ES-I3 (cell line): ENCODE measurements around the gene ETV7.

Source experiments
- H3K36me3 ChIP-seq: 2 replicates; pipeline ENCODE4 v1.6.1; 2013; ENCODE audit warnings: mild to moderate bottlenecking, low read length, control low read depth, moderate library complexity; ENCODE audit not compliant: insufficient read depth
- H3K4me1 ChIP-seq: 2 replicates; pipeline ENCODE4 v1.6.1; 2013; ENCODE audit warnings: mild to moderate bottlenecking, control low read depth, low read length; ENCODE audit not compliant: insufficient read depth
- H3K9ac ChIP-seq: 2 replicates; pipeline ENCODE4 v1.6.1; 2013; ENCODE audit warnings: low read depth, mild to moderate bottlenecking, low read length, moderate library complexity
- H3K9me3 ChIP-seq: 2 replicates; pipeline ENCODE4 v1.6.1; 2013; ENCODE audit warnings: mild to moderate bottlenecking, low read length, moderate library complexity; ENCODE audit not compliant: control insufficient read depth, insufficient read depth

The ETV7 gene

DNA sequence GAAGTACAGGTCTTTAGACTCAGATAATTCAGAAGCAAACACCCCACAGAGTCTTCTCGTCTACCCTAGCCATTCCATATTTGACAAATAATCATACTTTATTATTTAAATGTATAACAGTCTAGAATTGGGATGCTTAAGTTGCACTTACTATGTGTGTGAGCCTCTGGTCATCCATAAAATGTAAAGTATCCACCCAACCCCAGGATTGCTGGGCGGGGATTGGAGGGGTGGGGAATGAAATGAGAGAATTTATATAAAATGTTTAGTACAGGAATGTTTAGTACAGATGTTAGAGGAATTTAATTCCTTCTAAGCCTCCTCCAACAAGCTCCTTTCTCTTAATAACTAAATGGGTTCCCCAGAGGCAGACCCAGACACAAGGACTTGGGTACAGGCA lies 67.6 kb downstream of the ETV7 start:
- Histone ChIP-seq H3K9me3 (no peaks in the 10 kb centered on the region), H3K9ac (no peak overlapping the region), H3K4me1 (no peaks in the 10 kb centered on the region; the same call in 1 of the 2 replicates), H3K36me3 (no peaks in the 10 kb centered on the region)

DNA sequence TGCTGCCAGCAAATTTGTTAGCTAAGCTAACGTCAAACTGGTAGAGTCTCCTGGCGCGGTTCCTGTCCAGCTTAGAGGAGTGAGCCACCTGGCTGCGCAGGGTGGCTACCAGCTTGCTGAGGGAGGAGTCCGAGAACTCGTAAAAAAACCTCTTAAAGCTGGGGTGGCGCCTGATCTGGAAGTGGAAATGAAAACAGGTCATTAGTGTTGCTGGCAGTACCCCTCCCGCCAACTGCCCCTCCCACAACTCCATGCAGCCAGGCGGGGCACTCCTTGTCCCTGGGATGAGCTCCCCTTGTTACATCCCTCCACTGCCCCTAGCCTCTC lies 68.1 kb downstream of the ETV7 start:
- H3K9ac ChIP-seq, result no peak overlapping the region
- H3K4me1 ChIP-seq, result peaks cover 3% of the 10 kb centered on the region; the same call in 1 of the 2 replicates
- no peaks in the 10 kb centered on the region for H3K36me3 ChIP-seq
- H3K9me3 ChIP-seq, result no peaks in the 10 kb centered on the region

DNA sequence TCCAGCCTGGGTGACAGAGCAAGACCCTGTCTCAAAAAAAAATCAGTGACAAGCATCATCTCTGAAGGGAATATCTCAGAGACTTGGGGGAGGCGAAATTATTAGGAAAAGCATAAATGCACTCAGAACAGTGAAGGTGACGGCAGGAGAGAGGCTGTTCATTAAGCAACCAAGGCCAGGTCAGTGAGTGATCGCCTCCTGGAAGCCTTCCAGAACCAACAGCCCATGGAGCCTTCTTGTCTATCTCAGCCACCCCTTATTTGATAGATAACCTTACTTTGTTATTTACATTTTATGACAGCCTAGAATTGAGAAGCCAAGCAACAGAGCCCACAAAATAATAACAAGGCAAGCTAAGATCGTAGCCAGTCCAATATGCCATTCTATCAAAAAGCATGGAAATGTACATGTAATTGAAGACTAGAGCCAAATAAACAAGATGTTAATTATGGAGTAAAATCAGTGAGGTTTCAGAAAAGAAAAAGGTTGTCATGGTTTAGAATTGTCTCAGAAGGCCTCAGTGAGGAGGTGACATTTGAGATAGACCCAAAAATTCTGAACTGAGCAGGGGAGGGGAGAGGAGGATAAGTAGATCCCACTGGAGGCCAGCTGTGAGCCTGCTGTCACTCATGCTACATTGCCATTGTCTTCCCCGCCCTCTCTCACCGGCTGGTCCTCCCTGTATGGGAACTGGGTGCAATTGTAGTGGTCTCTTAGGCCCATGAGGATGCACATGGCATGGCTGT lies 68.6 kb downstream of the ETV7 start:
- Histone ChIP-seq H3K36me3 (no peaks in the 10 kb centered on the region), H3K9me3 (no peaks in the 10 kb centered on the region), H3K4me1 (peaks cover 7% of the 10 kb centered on the region; the same call in 1 of the 2 replicates), H3K9ac (no peak overlapping the region)

DNA sequence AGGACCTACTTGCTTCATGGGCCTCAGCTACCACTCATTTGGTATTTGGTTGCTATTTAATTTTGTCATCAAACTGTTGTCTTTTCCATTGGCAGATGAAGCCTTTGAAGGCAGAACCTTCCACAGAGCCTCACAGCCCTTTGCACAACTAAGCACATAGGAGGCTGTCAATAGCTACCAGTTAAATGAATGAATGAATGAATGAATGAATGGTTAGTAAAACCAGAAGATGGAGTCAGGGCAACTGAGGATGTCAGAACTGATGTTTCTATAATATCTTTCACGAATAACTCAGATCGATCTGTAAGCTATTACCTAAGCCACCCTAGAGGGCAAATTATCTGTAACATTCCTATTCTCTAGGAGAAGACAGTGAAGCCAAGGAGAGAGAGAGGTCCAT lies 69.8 kb downstream of the ETV7 start:
- no peak overlapping the region for H3K9ac ChIP-seq

More for the DNA sequence above, 69.8 kb downstream of the ETV7 start:
- Histone ChIP-seq H3K36me3 (no peaks in the 10 kb centered on the region), H3K9me3 (no peaks in the 10 kb centered on the region), H3K4me1 (peaks cover 13% of the 10 kb centered on the region; the same call in 1 of the 2 replicates)
